Activated CD4-positive, alpha-beta T cell treated with anti-CD3 and anti-CD28 coated beads for 1 hour (primary cell): ENCODE measurements around the gene MEGF11.

Experiments
- DNase-seq: peaks from one replicate; pipeline ENCODE4 v3.0.0-alpha.2; 2020

Gene MEGF11

GRCh38 chr15:66212563-66212921 lies 41.0 kb downstream of the MEGF11 start:
- no peak for DNase-seq

- no peak for DNase-seq
These were observed 41.6 kb downstream of the MEGF11 start for GRCh38 chr15:66211670-66212562.

- no peak for DNase-seq
These were observed 42.9 kb downstream of the MEGF11 start for GRCh38 chr15:66210684-66211083.

DNA sequence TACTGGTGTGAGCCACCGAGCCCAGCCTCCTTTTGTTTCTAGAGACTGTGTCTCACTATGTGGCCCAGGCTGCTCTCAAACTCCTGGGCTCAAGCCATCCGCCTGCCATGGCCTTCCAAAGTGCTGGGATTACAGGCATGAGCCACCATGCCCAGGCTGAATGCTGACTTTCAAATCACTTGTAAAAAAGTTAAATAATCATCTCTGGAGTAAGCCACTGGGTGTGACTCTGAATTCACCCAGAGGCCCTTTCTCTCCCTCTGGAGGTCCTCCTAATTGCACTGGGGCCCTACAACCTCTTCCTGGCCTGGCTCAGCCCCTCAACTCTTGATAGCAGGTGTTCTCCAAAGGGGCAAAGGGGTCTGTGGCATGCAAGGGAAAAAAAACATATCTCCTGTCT lies 54.8 kb downstream of the MEGF11 start:
- no peak for DNase-seq

DNA sequence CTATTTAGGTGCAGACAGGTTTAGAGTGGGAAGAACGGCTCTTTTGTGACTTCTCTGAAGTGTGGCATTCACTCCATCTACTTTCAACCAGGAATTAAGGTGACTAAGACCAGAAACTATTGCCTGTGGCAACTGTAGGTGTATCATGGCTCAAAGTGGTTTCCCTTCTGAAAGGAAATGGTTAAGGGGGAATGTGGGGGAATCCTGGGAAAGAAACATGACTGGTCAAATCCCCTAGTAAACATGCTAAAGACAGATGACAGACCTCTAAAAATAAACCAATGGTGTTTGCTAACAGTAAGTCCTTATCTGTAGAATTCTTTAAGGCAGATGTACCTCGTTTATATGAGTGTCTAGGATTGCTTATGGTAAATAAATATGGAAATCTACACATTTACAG lies 56.9 kb downstream of the MEGF11 start:
- DNase-seq: no peak

- DNase-seq: no peak
These were observed 57.8 kb downstream of the MEGF11 start for GRCh38 chr15:66195621-66196230.

DNA sequence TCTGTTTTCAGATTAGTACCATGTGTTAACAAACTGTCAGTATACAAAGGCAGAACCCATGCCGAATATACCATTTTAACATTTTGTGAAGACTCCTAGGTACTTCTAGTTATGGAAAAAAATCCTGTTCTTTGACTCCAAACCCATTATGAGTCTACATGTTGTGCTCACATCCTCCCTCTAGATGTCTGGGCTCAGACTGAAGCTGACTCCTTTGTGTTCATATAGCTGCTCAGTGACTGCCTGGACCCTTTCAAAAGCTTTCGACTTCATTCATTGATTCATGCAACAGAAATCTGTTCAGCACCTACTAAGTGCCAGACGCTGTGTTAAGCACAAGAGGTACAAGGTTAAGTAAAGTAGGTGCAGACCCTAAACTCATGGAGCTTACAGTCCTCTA lies 60.5 kb downstream of the MEGF11 start:
- DNase-seq: no peak

DNA sequence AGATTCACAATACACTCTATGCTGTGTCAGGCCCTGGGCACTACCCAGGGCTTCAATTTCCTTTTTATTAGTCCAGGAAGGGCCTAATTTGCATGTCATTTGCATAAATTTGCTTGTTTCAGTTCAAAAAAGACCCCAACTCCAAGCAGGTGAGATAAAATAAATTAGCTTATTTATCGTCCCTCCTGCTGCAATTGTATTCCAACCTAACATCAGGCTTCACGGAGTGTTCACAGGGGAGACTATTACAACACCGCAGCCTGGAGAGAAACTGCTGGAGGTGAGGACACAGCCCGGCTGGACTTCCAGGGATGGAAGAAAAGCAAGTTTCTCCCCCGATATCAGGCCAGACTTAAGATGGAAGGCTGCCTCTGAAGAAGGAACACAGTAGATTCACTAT lies 62.8 kb downstream of the MEGF11 start:
- DNase-seq: no peak

DNA sequence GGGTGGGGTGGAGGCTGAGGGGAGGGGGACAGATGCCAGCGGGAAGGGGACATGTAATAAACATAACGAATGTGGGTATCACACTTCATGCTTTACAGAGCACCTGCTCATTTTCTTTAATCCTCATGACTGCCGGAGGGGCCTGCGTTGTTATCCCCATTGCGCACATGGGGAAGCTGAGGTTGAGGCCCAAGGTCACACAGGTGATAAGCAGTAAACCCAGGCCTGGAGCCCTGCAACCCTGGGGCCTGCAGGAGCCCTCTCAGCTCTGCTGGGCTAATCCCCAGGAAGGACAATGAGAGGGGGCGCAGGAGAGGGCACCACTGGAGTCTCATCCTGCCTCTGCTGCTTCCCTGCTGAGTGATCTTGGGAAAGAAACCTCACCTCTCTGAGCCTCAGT lies 64.3 kb downstream of the MEGF11 start:
- DNase-seq: no peak

- DNase-seq: no peak
These were observed 65.1 kb downstream of the MEGF11 start for GRCh38 chr15:66188464-66188863.

DNA sequence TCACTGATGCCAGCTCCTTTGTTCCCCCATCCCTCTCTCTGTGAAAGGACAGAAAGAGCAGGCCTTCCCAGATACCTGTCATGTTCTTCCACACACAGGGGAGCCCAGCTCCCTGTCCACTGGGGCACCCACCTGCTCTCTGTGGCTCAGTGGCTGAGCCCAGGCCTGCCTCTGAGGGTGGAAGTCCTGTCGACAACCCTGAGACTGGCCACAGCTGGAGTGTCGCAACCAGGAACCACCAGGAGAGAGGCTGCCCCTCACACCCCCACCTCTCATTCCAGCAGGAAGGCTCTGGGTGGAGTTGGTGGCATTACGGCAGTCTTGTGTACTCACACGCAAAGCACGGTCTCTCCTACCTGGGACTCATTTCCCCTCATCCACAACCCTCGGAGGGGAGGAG lies 66.3 kb downstream of the MEGF11 start:
- DNase-seq: no peak

GRCh38 chr15:66186049-66186825 lies 67.3 kb downstream of the MEGF11 start:
- DNase-seq: no peak

- DNase-seq: no peak
These were observed 68.4 kb downstream of the MEGF11 start for GRCh38 chr15:66184936-66185790.

- DNase-seq: no peak
These were observed 69.1 kb downstream of the MEGF11 start for GRCh38 chr15:66184492-66184891.

- no peak for DNase-seq
These were observed 72.9 kb downstream of the MEGF11 start for GRCh38 chr15:66180531-66181097.

DNA sequence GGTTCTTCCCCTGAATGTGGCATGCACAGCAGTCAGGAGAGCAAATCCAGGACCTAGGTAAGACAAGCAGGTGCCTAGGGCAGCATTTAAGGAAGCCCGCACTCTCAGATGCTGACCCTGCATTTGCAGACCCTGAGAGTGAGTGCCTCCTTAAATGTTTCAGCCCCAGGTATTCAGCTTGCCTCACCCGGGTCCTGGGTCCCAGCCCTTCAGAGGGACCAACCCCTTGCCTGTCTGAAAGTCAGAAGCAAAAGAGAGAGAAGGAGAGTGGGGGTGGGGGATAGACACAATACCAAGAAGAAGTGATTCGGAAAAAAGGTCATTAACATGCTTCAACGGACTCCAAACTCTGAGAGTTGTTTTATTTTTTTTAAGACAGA lies 75.0 kb downstream of the MEGF11 start:
- DNase-seq: no peak

- DNase-seq: no peak
These were observed 81.1 kb downstream of the MEGF11 start for GRCh38 chr15:66172324-66172980.

DNA sequence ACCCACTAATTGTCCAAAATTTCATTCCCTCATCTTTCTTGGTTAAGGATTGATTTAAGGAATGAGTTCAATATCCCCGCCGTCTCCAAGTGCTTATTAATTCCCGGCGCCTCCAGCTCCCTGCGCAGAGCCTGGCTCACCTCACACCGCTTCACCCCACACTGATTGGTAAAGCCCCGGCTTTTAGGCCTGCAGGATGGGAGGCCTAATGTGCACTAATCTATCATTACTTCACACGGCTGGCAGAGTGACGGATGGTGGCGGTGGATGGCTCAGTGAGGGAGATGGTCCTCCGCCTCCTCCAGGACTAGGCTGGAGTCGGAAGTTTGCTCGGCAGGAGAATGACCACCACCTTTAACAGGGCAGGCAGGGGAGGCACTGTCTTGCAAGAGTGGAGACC lies 81.7 kb downstream of the MEGF11 start:
- no peak for DNase-seq

DNA sequence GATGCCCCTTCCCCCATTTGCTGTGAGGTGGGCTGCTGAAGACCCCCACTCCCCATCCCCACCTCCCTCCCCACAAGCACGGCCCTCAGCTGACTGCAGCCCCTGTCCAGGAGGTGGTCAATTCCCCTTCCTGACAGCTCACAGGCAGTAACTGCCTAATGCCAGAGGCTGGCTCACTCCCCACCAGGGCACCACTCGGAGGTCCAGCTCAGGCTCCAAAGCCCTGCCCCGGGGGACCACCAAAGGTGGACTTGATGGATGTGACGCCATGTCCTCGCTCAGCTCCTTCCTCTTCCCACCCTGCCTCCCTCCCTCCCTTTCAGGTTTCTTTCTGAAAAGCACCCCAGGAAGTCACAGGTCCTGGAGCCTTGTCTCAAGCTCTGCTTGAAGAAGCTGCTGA lies 82.8 kb downstream of the MEGF11 start:
- no peak for DNase-seq

GRCh38 chr15:66170042-66170441 lies 83.5 kb downstream of the MEGF11 start:
- no peak for DNase-seq

DNA sequence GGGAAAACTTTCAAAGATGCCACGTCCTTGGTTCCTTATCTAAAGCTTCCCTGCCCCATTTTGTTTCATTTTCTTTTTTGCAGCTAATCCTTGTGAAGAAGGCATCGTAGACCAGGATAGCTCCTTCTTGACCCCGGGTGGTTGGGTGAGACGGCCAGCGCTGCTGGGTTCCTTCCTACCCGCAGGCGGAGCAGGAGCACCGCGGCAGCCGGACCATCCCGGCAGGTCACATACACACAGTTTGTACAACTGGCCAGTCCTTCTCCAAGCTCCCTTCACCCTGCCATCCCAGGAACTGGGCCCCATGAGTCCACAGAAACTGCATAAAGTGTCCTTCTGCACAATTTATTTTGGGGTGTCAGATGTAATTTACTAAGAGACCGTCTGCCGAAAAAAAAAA lies 83.9 kb downstream of the MEGF11 start:
- DNase-seq: no peak

- no peak for DNase-seq
These were observed 84.5 kb downstream of the MEGF11 start for GRCh38 chr15:66169023-66169422.
